ENCODE measurements around the gene LYPD4.
"Not testable (repeated sequence)": the region's sequence is repeated elsewhere in the genome, so short reads cannot be mapped to it uniquely, and the experiment has no call there.

LYPD4 gene

GRCh38 chr19:41799444-41800000 lies 45.0 kb downstream of the LYPD4 start:
- DNase-seq (ENCODE audit: low spot score): no peak

- DNase-seq (ENCODE audit: low spot score): no peak
Observed at GRCh38 chr19:41796901-41797300, 47.6 kb downstream of the LYPD4 start.

GRCh38 chr19:41796362-41796761 lies 48.1 kb downstream of the LYPD4 start, which contains the start of gene CEACAM3:
Gene CEACAM3, plus strand, starts transcription at chr19:41796587. Its CDS starts 91 bp downstream, at chr19:41796678.
- DNase-seq (ENCODE audit: low spot score): no peak

- no peak for DNase-seq (ENCODE audit: low spot score)
Observed at GRCh38 chr19:41795031-41795461, 49.4 kb downstream of the LYPD4 start.

- DNase-seq (ENCODE audit: low spot score): no peak
Observed at GRCh38 chr19:41793414-41793727, 51.1 kb downstream of the LYPD4 start.

GRCh38 chr19:41792513-41793413 lies 51.7 kb downstream of the LYPD4 start:
- peak; percentile 53 for DNase-seq (ENCODE audit: low spot score)

- DNase-seq (ENCODE audit: low spot score): not testable (repeated sequence)
Observed at GRCh38 chr19:41789053-41789452, 55.4 kb downstream of the LYPD4 start.

GRCh38 chr19:41788518-41788917 lies 56.0 kb downstream of the LYPD4 start:
- not testable (repeated sequence) for DNase-seq (ENCODE audit: low spot score)

Data from COLO829 (cell line).